ENCODE data around the gene EYS.
A peak's percentile ranks its signal among the peaks of the same experiment; 100 is the strongest.

The EYS gene

DNA sequence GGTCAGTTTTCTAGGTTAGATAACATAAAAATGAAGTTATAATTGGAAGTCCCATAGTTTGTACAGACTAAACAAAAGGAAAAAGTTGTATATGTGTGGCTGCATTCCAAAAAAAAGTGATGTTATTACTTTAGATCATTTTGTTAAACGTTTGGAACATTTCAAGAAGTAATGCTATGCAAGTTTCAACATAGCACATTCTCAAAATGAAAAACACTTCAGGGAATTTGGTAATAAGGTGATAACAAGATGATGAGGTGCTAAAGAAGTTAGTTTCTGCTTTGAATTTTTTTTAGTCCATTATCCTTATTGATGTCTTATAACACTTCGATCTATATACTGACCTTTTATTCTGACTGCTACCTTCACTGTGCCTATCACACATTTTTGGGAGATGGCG is 1820.7 kb downstream of the EYS start:
- TF ChIP-seq EZH2 (IDR thresholded peaks at IDR 0.05), result no peak
- no peak for TF ChIP-seq POLR2AphosphoS5 (IDR thresholded peaks at IDR 0.05; ENCODE audit: borderline replicate concordance, low read depth, low read length)
- no peak for TF ChIP-seq FOXP2 (optimal IDR thresholded peaks at IDR 0.05; ENCODE audit: control extremely low read depth, extremely low read length, insufficient read depth)
- Histone ChIP-seq H3K9me3 (ENCODE audit: low read depth, low read length) (no peaks in the 10 kb centered on the region), H3K36me3 (ENCODE audit: insufficient read depth, low read length) (no peaks in the 10 kb centered on the region), H3K9ac (ENCODE audit: insufficient read length) (no peak overlapping the region), H3K4me3 (no peak overlapping the region), H3K27ac (no peak overlapping the region)
- DNase-seq (ENCODE audit: low read depth, low spot score), result no peak

DNA sequence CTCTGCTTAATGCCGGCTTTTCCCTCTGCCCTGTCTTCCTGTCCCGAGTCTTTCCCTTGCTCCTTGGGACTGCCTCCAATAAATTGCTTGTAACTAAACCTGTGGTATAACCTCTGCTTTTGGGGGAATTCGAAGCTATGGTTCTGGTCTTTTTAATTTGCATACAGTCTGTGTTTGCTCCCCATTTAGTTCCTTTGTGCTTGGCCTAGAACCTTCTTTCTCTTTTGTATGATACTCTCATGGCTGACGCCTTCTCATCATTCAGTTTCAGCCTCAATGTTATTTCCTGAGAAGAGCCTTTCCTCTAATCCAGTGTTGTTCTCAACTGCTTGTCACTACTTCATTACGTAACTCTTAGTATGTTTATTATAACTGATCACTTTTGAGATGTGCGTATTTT is 1823.4 kb downstream of the EYS start:
- no peak for TF ChIP-seq EZH2 (IDR thresholded peaks at IDR 0.05)
- no peak for TF ChIP-seq POLR2AphosphoS5 (IDR thresholded peaks at IDR 0.05; ENCODE audit: borderline replicate concordance, low read depth, low read length)
- no peak for TF ChIP-seq FOXP2 (optimal IDR thresholded peaks at IDR 0.05; ENCODE audit: control extremely low read depth, extremely low read length, insufficient read depth)
- H3K9me3 ChIP-seq (ENCODE audit: low read depth, low read length), result no peaks in the 10 kb centered on the region
- no peaks in the 10 kb centered on the region for H3K36me3 ChIP-seq (ENCODE audit: insufficient read depth, low read length)
- DNase-seq (ENCODE audit: low read depth, low spot score), result no peak
- no peak overlapping the region for H3K27ac ChIP-seq
- H3K9ac ChIP-seq (ENCODE audit: insufficient read length), result no peak overlapping the region
- no peak overlapping the region for H3K4me3 ChIP-seq

DNA sequence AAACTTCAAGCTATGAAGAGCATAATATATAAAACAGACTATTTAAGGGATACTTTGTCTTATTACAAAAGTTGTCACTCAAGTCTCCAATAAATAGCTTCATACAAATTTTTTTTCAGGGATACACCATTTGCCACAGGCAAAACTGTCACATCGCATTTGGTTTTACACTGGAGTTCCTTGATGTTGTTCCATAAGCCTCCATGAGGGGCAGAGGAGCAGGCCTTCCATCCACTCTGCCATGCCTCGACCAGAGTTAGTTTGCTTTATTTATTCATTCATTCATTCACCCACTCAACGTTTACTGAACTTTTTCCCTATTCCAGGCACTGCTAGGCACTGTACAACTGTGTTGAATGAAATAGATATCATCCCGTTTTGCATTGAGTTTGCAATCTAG is 1824.8 kb downstream of the EYS start:
- TF ChIP-seq FOXP2 (optimal IDR thresholded peaks at IDR 0.05; ENCODE audit: control extremely low read depth, extremely low read length, insufficient read depth) (no peak), EZH2 (IDR thresholded peaks at IDR 0.05) (no peak), POLR2AphosphoS5 (IDR thresholded peaks at IDR 0.05; ENCODE audit: borderline replicate concordance, low read depth, low read length) (no peak)
- peak overlapping the region; percentile 17; the same call in 1 of the 2 replicates for H3K4me3 ChIP-seq
- no peak overlapping the region for H3K9ac ChIP-seq (ENCODE audit: insufficient read length)
- no peak overlapping the region for H3K27ac ChIP-seq
- no peak for DNase-seq (ENCODE audit: low read depth, low spot score)
- no peaks in the 10 kb centered on the region for H3K9me3 ChIP-seq (ENCODE audit: low read depth, low read length)
- no peaks in the 10 kb centered on the region for H3K36me3 ChIP-seq (ENCODE audit: insufficient read depth, low read length)

DNA sequence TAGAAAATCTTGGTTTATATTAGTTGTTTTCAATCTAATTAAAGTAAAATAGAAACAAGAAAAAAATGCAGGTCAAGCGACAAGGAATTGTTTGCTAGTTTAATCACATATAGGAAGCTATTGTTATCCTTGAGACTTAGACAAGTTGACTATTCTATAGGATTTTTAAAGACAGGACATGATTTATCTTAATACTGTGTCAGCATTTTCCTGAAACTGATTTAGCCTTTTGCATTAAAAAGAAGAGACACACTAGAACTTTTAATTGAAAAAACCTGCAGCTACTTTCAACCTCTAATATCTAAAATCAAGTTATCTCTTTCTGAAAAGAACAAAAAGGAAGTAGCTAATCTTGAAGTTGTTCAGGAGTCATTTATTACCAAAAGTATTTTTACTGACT is 1825.2 kb downstream of the EYS start:
- TF ChIP-seq POLR2AphosphoS5 (IDR thresholded peaks at IDR 0.05; ENCODE audit: borderline replicate concordance, low read depth, low read length) (no peak), FOXP2 (optimal IDR thresholded peaks at IDR 0.05; ENCODE audit: control extremely low read depth, extremely low read length, insufficient read depth) (no peak), EZH2 (IDR thresholded peaks at IDR 0.05) (no peak)
- Histone ChIP-seq H3K36me3 (ENCODE audit: insufficient read depth, low read length) (no peaks in the 10 kb centered on the region), H3K9me3 (ENCODE audit: low read depth, low read length) (no peaks in the 10 kb centered on the region), H3K4me3 (peak overlapping the region; percentile 17; the same call in 1 of the 2 replicates), H3K9ac (ENCODE audit: insufficient read length) (no peak overlapping the region), H3K27ac (no peak overlapping the region)
- no peak for DNase-seq (ENCODE audit: low read depth, low spot score)

- TF ChIP-seq POLR2AphosphoS5 (IDR thresholded peaks at IDR 0.05; ENCODE audit: borderline replicate concordance, low read depth, low read length) (no peak), EZH2 (IDR thresholded peaks at IDR 0.05) (no peak), FOXP2 (optimal IDR thresholded peaks at IDR 0.05; ENCODE audit: control extremely low read depth, extremely low read length, insufficient read depth) (no peak)
Observed at GRCh38 chr6:63872233-63872632, 1834.8 kb downstream of the EYS start.

DNA sequence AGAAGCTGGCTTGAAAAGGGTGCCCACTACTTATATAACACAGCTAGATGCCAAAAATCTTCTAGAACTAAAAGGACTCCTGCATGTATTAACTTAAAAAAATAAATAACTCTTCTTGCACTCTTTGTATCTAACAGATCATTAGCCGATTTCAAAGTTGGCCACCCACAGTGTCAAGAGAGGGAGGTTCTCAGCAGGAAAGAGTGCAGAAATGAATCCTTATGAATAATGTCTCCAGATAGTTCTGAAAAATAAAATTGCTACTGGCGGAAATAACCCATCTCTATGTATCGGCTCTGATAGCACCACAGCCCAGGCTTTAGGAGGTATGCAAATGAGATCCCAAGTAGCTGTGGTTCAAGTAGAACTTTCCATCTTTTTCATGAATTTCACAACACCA is 1838.7 kb downstream of the EYS start:
- peak; percentile 35 for DNase-seq (ENCODE audit: low read depth, low spot score)
- Histone ChIP-seq H3K27ac (no peak overlapping the region), H3K9me3 (ENCODE audit: low read depth, low read length) (no peaks in the 10 kb centered on the region), H3K9ac (ENCODE audit: insufficient read length) (no peak overlapping the region), H3K36me3 (ENCODE audit: insufficient read depth, low read length) (no peaks in the 10 kb centered on the region), H3K4me3 (peak overlapping the region; percentile 46)
- no peak for TF ChIP-seq POLR2AphosphoS5 (IDR thresholded peaks at IDR 0.05; ENCODE audit: borderline replicate concordance, low read depth, low read length)
- no peak for TF ChIP-seq EZH2 (IDR thresholded peaks at IDR 0.05)
- no peak for TF ChIP-seq FOXP2 (optimal IDR thresholded peaks at IDR 0.05; ENCODE audit: control extremely low read depth, extremely low read length, insufficient read depth)

More at GRCh38 chr6:63872233-63872632, 1834.8 kb downstream of the EYS start:
- Histone ChIP-seq H3K4me3 (no peak overlapping the region), H3K9me3 (ENCODE audit: low read depth, low read length) (no peaks in the 10 kb centered on the region), H3K27ac (no peak overlapping the region), H3K9ac (ENCODE audit: insufficient read length) (no peak overlapping the region), H3K36me3 (ENCODE audit: insufficient read depth, low read length) (no peaks in the 10 kb centered on the region)
- no peak for DNase-seq (ENCODE audit: low read depth, low spot score)

DNA sequence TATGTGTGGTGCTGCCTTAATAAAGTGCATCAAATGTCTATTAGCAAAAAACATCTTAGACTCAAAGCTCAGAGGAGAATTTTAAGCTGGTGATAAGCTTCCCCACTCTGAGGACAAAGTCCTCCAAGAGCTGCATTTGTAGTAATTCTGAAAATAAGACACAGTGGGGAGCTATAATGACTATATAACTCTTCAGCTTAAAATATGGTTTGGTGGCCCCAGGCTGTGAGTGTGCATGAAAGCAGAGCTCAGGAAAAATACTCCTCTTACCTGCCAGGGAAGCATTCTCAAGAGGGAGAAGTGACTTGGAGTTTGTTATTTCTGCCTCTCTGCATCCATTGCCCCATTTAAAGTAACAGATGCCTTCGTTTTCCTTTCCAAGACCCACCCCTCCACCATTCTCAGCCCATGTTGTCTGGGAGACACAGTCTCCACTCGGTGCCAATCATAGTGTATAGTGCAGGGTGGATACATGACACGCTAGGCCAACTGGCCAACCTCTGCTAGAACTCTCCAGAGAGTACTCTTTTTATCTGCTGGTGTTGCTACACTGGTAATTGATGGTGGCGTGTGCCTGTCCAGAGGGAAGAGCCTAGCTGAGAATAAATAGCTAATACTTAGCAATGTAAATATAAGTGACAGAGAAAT is 1842.2 kb downstream of the EYS start:
- Histone ChIP-seq H3K9ac (ENCODE audit: insufficient read length) (no peak overlapping the region), H3K27ac (no peak overlapping the region), H3K36me3 (ENCODE audit: insufficient read depth, low read length) (no peaks in the 10 kb centered on the region), H3K4me3 (no peak overlapping the region), H3K9me3 (ENCODE audit: low read depth, low read length) (no peaks in the 10 kb centered on the region)
- TF ChIP-seq EZH2 (IDR thresholded peaks at IDR 0.05) (no peak), POLR2AphosphoS5 (IDR thresholded peaks at IDR 0.05; ENCODE audit: borderline replicate concordance, low read depth, low read length) (no peak), FOXP2 (optimal IDR thresholded peaks at IDR 0.05; ENCODE audit: control extremely low read depth, extremely low read length, insufficient read depth) (no peak)
- DNase-seq (ENCODE audit: low read depth, low spot score), result no peak

DNA sequence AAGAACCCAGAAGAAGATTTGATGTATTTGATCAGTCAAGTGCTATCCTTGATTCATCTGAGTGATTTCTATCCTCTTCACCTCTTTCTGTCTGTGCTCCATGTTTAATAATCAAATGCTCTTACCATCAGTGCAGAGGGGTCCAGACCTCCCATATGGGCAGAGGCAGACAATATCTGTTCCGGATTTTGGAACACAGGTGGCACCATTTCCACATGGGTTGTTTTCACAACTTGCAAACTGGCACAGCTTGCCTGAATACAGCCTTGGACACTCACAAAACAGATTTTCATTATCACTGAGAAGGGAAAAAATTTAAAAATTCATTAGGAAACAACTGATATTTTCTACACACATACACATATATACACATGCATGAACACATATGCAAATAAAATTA is 1843.0 kb downstream of the EYS start:
- Histone ChIP-seq H3K27ac (no peak overlapping the region), H3K9me3 (ENCODE audit: low read depth, low read length) (no peaks in the 10 kb centered on the region), H3K36me3 (ENCODE audit: insufficient read depth, low read length) (no peaks in the 10 kb centered on the region), H3K4me3 (no peak overlapping the region), H3K9ac (ENCODE audit: insufficient read length) (no peak overlapping the region)
- TF ChIP-seq FOXP2 (optimal IDR thresholded peaks at IDR 0.05; ENCODE audit: control extremely low read depth, extremely low read length, insufficient read depth), result no peak
- no peak for TF ChIP-seq EZH2 (IDR thresholded peaks at IDR 0.05)
- no peak for TF ChIP-seq POLR2AphosphoS5 (IDR thresholded peaks at IDR 0.05; ENCODE audit: borderline replicate concordance, low read depth, low read length)
- no peak for DNase-seq (ENCODE audit: low read depth, low spot score)

Measured in SK-N-MC (cell line).